HG02970 (cell line): ENCODE data around the gene THSD4.

ENCODE experiments used
- ATAC-seq: cut with Tn5 transposase; IDR thresholded peaks from one replicate; pipeline ENCODE4 v1.9.1; 2021; ENCODE audit warnings: mild to moderate bottlenecking, moderate library complexity, moderate number of reproducible peaks; ENCODE audit not compliant: unreplicated experiment, low FRiP score

The THSD4 gene

DNA sequence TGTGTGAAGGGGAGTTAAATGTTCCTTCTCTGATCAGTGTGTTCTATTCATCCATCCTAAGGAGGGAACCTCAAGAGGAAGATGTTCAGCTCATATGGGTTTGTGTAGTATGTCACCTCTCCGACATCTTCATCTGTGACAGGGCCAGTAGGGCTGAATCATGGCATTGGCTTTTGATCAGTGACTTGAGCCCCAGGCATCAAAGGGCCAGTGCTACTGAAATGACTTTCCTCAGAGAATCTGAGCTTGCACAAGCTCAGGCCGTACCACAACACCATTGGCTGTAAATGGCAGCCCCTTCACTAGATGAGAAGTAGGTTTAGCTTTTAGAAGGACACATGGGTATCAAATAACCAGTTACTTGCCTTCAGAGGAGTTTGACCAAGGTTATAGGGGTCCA lies 511.9 kb downstream of the THSD4 start:
- ATAC-seq, result no peak

DNA sequence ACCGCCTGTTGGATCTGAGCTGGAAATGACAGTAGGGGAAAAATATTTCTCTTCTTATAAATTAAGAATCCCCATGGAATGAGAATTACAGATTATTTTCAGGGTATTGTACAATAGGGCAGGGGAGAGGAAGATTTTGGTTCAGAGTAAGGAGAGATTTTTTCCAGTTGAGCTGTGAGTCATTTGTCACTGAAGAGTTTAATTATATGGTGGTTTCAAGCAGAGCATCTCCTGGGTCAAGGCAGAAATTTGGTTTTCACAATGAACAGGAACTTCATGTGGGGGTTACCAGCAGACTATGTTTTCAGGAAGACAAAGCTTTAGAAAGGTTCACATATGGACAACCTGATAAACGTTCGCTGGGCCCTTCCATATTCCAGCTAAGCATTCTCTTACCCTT lies 512.3 kb downstream of the THSD4 start:
- no peak for ATAC-seq

DNA sequence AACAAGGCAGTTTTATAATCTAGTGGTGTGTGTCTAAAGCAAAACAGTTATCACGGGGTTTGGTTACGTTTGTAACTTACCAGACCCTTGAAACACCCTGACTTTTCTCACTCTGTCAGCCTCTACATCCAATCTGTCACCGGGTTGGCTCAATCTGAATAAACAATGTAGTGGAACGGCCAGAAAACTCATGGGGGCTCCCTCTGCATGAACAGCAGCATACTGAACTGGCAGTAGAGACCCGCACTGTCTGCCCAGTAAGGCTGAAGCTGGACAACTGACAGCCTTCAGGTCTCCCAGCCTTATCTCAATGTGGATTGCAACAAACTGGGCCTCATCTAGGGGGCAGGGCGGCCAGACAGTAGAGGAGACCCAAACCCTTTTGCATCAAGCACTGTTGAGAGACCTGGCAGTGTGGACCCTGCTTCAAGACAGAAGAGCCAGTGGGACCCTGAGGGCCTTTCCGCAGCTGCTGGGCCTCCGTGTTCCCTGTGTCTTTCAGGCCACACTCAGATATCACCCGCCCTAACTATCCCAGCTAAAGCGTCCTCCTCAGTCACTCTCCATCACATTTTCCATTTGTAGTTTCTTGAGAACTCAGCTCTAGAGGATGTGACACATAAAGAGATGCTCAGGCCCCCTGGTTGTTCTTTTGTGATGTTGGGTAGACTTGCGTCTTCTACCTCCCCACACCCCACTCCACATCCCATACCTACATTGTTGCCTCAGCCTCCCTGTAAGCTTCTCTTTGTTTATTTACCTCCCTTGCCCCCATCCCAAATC lies 513.9 kb downstream of the THSD4 start:
- no peak for ATAC-seq

DNA sequence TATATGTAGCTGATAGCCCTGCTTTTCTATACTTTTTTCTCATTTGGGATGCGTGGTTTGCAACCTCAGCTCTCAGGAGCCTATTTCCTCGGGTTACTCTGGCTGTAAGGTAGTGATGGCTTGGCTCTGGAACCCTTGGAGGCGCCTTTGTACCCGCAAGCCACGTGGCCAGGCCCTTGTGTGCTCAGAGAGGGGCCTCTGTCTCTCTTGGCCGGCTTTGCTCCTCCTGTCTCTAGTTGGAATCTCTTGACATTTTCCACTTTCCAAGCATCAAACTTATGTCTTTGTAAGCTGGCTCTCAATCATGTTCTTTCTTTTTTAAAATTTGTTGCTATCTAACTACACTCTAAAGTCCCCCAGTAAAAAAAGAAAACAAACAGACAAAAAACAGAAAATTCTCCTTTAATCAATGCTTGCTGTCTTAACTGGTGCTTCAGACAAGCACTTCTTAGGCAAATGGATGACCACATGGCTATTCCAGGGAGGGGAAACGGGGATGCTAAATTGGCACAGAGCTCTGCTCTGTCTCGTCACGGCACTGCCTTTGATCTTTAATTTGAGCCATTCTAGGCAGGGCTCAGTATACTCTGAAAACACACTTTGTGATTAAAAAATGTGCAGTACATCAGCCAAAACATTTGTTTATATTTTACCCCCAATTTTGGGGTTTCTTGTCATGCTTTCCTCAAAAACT lies 514.7 kb downstream of the THSD4 start:
- ATAC-seq, result no peak

DNA sequence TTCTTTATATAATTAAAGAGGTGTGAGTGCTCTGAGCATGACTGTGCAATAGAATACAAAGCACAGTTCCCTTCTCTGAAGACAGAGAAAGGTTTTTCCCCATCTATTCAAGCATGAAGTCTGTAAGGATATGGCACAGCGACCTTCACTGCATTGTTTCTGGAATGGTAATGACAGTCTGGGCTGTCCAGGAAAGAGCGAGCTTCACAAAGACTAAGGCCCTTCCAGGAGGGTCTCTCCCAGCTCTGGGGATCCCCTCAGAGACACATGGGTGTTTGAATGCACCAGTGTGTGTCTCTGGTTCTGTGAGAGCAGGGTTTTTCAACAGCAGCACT lies 515.2 kb downstream of the THSD4 start:
- no peak for ATAC-seq

DNA sequence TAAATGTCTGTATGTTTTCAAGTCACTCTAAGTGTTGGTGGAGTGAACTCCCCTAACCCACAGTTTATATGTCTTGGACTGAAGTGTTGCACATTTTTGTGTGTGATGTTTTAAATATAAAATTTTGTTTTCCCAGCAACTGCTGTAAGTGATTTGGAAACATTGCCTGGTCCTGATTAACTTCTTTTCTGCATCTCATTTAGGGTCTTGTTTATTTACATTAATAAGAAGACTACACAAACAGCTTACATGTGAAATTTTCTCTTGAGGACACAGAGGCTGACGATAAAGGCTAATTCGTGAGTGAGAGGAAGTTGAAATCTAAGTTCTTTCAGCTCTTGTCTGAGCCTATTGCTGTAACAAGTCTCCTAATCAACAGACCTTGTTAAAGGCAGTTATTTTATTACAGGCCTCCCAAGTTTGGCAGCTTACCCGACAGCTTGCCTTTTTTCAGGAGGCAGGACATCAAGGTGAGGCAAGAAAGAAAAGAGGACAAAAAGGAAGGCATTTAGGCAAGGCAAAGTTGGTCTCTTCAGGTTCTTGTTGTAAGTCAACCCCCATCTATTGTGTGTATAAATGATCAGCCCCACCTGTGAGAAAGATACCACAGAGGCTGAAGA lies 517.4 kb downstream of the THSD4 start:
- ATAC-seq, result no peak

DNA sequence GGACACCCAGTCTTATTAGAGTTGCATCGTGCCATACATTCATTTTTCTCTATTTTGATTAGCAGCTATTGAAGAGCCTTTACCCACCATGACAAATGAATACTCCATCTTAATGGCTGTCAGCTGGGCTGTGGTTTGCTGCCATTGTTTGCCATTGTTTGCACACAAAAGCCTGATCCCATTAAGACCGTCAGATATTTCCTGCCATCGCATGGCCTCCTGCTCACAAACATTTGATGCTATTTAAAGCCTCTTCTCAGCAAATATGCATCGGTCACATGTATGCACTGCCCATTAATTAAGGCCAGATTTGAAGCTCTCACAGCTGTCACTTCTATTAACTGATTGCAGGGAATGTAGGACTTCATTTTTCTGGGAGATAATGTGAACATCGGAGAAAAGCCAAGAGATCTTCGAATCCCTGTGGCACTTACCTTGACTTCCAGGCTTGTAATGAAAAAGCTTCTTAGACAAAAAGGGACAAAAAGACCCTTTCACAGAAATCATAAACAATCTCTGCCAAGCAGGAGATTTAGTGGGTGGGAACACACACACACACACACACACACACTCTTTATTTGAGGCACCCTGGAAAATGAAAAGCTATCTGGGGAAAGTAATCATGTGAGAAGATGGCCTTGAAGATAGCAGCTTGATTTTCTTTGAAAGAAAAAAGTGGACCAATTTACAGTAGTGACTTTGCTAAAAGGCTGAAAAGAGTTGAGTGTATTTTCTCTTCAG lies 519.7 kb downstream of the THSD4 start:
- ATAC-seq, result no peak

DNA sequence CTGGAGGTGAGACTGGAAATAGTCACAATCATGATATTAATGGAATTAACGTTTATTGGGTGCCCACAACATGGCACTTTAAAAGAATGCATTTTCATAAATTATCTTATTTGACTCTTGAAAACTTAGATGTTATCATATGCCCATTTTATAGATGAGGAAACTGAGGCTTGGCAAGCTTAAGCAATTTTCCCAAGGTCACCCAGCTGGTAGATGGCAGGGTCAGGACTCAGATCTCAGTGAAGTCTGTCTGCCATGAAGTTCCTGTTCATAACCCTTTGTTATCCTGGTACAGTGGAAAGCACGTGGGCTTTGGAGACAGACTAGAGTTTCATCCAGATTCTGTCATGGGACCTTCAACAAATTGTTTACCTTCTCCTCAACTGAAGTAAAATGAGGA lies 520.5 kb downstream of the THSD4 start:
- no peak for ATAC-seq

DNA sequence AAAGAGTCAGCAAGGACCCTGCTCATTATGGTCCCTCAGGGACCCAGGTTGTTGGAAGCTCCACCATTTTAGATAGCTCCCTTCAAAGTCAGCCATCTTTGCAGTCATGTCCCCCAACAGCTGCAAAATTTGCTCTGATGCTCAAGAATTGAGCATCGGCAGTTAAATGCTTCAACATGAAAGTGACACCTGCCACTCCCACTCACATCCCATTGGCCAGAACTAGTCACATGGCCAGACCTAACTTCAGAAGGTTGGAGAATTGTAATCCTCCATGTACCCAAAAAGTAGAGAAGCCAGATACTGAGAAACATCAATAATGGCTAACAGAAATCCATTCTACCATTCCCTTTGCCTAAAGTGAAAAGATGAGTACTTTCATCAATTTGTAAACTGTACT lies 523.6 kb downstream of the THSD4 start:
- no peak for ATAC-seq

DNA sequence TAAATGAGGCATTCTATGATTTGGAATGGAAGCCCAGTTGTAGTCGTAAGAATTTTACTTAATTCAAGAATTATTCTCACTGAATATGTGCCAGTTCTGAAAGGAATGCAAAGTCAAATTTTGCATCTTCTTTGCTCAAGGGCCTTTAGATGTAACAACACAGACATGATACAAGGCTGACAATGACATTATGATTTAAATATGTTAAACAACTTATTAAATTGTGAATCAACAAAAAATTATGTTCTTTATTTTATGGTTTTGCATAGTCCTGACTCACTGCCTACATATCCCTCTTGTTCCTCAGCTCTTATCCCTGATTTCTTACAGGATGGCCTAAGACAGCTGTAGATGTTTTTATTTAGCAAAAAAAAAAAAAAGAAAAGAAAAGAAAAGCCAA lies 524.2 kb downstream of the THSD4 start:
- no peak for ATAC-seq

DNA sequence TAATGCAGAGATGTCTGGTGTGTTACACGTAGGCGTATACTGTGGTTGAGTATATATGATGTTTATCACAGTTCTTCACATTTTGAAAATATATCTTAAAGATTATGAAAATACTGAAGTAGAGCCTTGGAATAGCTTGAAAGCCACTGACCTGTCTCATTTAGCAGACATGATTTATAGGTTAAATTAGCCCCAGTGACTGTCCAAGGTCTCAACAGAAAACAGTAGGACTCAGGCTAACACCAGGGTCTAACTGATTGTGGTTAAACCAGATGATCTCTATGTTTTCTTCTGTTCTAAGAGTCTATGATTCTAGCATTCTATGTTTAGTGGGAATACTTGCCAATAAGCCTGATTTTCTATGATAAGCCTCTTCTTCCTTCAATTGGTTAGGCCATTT lies 528.6 kb downstream of the THSD4 start:
- ATAC-seq, result no peak

DNA sequence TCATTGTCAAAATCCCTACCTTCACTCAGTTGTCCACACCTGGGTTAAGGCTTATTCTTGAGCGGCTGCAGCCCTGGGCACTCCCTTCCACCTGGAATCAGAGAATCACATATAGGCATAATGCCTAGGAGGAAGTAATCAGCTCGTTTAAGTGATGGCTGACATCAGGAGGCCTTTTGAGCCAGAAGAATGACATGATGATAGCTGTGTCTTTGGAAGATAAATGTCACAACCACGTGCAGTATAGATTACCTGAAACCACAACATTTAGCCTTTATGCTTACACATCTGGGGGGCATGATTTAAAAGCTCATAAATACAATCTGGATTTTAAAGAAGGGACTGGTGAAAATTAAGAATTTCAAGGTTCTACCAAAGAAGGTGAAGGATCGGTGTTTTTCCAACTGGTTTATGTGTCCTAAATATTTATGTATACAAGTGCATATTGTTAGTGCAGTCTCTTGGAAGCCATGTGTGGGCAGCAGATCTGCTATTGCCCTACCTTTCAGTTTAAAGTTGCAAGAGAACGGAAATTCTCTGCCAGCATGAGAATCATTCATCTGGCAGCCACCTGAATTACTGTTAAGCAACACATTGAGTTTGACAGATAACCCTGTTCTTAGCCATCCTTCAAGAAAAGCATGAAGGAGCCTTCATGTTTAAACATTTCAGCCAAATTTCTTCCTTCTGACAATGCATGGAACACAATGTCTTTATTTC lies 531.7 kb downstream of the THSD4 start:
- no peak for ATAC-seq

DNA sequence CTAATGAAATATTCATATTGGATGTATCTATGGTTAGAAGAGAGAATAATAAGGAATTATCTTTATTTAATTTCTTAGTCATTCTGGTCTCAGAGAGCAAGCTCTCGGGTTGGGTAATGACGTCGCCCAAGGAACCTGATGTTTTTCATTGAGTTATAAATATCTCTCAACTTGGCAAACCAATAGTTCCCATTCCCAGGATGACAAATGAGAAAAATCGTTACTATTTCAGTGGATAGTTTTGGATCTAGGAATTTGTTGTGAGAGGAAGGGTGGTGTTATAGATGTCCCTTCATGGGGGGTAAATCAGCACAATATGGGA lies 532.2 kb downstream of the THSD4 start:
- no peak for ATAC-seq

DNA sequence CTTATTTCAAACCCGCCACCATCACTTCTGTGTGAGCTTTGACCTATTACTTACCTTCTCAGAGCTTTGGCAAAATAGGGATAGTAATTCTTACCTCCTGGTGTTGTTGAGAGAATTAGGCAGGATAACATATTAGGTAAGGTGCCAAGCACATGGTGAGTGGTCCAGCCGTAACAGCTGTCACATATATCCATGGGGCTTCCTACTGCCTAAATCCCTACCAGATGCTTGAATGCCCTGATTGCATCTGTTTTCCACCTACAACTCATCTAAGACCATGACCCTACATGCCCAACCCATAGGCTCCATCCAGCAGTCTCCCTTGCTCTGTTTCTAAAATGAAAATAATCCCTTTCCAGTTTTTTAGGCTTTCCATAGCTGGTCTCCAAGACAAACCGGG lies 532.8 kb downstream of the THSD4 start:
- ATAC-seq, result no peak

DNA sequence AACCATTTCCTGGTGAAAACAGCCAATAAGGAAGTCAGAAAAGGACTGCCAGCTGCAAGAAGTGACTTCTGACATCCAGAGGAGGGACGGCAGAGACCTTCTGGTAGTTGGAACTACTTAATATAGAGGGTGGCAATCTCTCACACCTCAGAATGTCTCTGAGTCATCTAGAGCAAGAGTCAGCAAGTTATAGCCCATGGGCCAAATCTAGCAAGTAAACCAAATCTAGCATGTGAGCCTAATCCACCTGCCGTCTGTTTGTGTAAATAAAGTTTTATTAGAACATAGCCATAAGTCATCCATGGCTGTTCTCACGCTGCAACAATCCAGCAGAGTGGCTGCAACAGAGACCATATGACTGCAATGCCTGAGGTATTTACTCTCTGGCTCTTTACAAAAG lies 534.6 kb downstream of the THSD4 start:
- no peak for ATAC-seq

DNA sequence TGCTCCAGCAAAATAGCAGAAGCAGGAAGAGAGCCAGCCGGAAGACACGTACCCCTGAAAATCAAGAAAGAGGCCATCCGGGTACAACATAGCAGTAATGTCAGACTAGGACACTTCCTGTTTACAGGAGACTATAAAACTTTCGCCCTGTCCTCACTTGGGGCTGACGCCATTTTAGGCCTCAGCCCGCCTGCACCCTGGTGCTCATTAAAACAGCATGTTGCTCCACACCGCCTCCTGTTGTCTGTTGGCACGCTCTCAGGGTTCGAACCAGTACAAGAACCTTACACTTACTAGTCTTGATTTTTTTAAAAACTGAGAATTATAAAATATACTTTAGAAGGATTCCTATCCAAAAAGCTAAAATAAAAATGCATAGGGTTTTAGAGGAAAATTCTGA lies 535.3 kb downstream of the THSD4 start:
- no peak for ATAC-seq

DNA sequence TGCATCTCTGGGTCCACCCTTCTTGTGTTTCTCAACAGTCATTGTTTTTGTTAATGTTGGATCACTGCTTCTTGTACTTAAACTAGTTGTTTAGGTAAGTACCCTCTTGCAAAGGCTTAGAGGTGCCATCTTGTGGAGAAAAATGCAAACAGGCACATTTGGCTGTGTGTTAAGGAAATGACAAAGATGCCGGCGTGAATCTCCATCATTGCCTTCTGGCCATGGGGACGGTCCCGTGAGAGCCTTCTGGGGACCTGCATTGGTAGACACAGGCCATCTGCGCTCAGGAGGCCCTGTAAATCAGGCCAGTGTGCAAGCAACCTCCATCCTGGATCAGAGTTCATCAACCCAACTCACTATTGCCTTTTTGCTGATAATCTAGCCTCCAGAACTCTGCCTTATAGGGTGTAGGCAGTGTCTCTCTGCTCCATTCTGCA lies 536.5 kb downstream of the THSD4 start:
- no peak for ATAC-seq

DNA sequence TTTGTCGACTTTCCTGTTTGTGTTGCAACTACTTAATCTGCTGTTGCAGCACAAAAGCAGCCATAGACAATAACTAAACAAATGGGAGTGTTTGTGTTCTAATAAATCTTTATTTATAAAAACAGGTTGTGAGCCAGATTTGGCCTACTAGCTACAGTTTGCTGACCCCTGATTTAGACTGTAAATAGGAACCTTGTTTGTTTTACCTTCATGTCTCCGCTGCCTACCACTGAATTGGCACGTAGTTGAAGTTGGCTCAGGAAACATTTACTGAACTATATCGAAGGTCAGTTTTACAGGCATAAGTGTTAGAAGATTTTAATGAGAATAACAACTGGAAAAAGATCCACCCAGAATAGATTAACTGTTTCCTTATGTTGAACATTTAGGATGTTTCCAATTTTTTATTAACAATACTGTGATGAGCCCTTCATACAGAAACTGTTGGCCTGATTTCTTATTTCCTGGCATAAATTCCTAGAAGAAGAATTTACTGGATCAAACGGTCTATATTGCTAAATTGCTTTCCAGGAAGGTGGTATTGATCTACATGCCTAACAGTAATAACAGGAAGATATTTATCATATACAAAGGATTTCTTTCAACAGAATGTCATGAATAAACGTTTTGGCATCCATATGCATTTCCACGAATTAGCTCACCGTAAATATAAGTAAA lies 538.9 kb downstream of the THSD4 start:
- no peak for ATAC-seq

DNA sequence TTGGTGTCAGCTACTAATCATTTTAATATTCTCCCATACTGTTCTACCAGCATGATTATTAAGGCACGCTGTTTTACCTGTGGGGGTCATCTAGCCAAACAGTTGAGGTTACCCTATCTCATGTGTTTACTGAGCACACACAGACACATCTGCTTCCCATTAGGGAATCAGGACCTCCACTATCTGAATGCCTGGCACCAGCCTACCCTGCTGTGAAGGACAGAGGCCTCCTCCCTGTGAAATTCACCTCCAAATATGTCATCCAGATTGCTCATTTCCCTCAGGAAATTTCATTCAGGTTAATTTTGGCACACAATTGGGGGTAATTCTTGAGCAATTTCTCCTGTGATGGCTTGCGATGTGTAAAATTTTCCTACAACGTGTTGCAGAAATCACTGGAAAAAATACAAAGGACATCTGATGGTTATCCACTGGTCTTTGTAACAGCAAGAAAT lies 539.5 kb downstream of the THSD4 start:
- no peak for ATAC-seq

DNA sequence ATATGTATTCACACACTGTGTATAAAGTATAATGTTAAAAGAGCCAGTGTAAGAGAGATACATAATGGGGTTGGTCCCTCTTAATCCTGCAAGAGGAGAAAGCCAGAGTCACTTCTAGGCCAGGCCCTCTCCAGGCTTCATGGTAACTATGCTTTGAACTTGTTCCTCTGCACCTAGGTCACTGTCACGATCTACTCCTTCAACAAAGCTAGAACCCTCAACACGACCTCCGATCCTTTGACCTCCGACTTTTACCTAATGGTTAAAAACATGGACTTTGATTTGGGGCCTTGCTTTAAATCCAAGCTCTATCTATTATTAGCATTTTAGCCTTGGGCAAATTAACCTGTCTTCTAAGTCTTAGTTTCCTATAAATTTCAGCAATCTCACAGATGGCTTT lies 541.2 kb downstream of the THSD4 start:
- ATAC-seq, result no peak
